Prostate gland (tissue), 2 donors: ENCODE data around the gene GALR1. TPM values are rescaled to one million over a fixed set of nuclear protein-coding genes. Genes with fewer than 3 reads are reported as not detected.

Source experiments
- DNase-seq: peaks from one replicate; pipeline ENCODE4 v3.0.0-alpha.2; 2019; ENCODE audit warnings: low spot score
- H3K27ac ChIP-seq, 2 donors: fragments of 200-600 bp; sonication (generic); 2 replicates each; pipeline ENCODE4 v1.5.1; 2017 to 2019
- H3K27me3 ChIP-seq: fragments of 200-600 bp; sonication (generic); replicated peaks from 2 replicates; pipeline ENCODE4 v1.5.1; 2019; ENCODE audit not compliant: insufficient read depth
- H3K36me3 ChIP-seq, 2 donors: fragments of 200-600 bp; sonication (generic); 1 replicate in 1 of 2; 2 replicates in 1 of 2; pipeline versions ENCODE4 v1.5.1 to v1.8.1; 2017 to 2019
- H3K4me1 ChIP-seq: fragments of 200-600 bp; sonication (generic); replicated peaks from 2 replicates; pipeline ENCODE4 v1.5.1; 2019
- H3K4me3 ChIP-seq, 2 donors: fragments of 200-600 bp; sonication (generic); 2 replicates each; pipeline ENCODE4 v1.5.1; 2017 to 2019
- H3K9me3 ChIP-seq: fragments of 200-600 bp; sonication (generic); 2 replicates; pipeline ENCODE4 v1.5.1; 2017
- POLR2A ChIP-seq: fragments of 450-650 bp; IDR thresholded peaks from one replicate; pipeline ENCODE4 v1.6.1; 2016; ENCODE audit warnings: antibody characterized with exemption, mild to moderate bottlenecking
- POLR2AphosphoS5 ChIP-seq: sonication (generic); formaldehyde crosslinking; IDR thresholded peaks from one replicate; pipeline ENCODE4 v1.6.1; 2017; ENCODE audit warnings: antibody characterized with exemption
- WGBS: methylation state at CpG from one replicate; pipeline ENCODE4 v1.1.5; 2018; 5-methylcytosine and 5-hydroxymethylcytosine counted together
- intact Hi-C: fragments of 100-400 bp; cut with DNase I; formaldehyde crosslinking; loops from one replicate; pipeline ENCODE4 v1.14.2; 2022
- total RNA-seq, 2 donors: library from RNA; depleted of rRNA; stranded (reverse); fragments of >200 nt; gene quantifications; one replicate each; pipeline ENCODE4 v1.1.0, GENCODE V29; 2016
- TF ChIP-seq, protein P1 (sequence below), 4 experiments: fragments of 200-600 bp in 2 of 4; fragments of 450-650 bp in 2 of 4; sonication (generic) in 2 of 4; IDR thresholded peaks; 1 replicate in 3 of 4; 2 replicates in 1 of 4; pipeline ENCODE4 v1.5.1; 2016 to 2019; ENCODE audit warnings: antibody characterized with exemption in 4 of 4, mild to moderate bottlenecking in 2 of 4, moderate library complexity in 2 of 4

Gene GALR1
- total RNA-seq, 2 donors from 2014 or later = 0.14 to 0.34 TPM

DNA sequence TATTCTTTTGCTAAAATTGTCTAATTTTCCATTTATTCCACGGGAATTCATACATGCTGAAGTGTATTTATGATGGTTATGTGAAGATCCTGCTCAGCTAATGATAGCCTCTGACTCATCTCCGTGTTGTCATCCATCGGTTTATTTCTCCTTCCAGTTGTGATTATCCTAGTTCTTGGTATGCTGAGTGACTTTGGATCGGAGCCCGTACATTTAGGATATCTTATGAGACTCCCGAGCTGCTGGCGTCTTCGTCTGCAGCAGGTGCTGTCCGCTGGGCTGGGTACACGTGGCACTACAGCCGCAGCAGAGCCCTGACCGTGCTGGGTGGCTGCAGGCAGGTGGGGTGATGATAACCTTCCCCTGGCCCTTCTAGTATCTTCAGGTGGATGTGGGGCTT lies 40.1 kb upstream of the GALR1 start:
- H3K36me3 ChIP-seq = no peaks in the 10 kb centered on the region
- intact Hi-C loops = loop anchor here (5.0 kb wide), 1 partner anchor 152 kb away; no protein-coding TSS in a partner anchor
- peaks cover 2% of the 10 kb centered on the region for H3K4me1 ChIP-seq
- H3K9me3 ChIP-seq = no peaks in the 10 kb centered on the region
- no peak for TF ChIP-seq POLR2A
- no peak for TF ChIP-seq POLR2AphosphoS5
- TF ChIP-seq, protein P1, sequence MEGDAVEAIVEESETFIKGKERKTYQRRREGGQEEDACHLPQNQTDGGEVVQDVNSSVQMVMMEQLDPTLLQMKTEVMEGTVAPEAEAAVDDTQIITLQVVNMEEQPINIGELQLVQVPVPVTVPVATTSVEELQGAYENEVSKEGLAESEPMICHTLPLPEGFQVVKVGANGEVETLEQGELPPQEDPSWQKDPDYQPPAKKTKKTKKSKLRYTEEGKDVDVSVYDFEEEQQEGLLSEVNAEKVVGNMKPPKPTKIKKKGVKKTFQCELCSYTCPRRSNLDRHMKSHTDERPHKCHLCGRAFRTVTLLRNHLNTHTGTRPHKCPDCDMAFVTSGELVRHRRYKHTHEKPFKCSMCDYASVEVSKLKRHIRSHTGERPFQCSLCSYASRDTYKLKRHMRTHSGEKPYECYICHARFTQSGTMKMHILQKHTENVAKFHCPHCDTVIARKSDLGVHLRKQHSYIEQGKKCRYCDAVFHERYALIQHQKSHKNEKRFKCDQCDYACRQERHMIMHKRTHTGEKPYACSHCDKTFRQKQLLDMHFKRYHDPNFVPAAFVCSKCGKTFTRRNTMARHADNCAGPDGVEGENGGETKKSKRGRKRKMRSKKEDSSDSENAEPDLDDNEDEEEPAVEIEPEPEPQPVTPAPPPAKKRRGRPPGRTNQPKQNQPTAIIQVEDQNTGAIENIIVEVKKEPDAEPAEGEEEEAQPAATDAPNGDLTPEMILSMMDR (IDR thresholded peaks at IDR 0.05) = no peak
- H3K27ac ChIP-seq = no peak overlapping the region
- no peak overlapping the region for H3K4me3 ChIP-seq
- DNase-seq = no peak
- WGBS = 96% methylated on average over 12 of the region's 12 CpGs
- H3K27me3 ChIP-seq = no peaks in the 10 kb centered on the region

DNA sequence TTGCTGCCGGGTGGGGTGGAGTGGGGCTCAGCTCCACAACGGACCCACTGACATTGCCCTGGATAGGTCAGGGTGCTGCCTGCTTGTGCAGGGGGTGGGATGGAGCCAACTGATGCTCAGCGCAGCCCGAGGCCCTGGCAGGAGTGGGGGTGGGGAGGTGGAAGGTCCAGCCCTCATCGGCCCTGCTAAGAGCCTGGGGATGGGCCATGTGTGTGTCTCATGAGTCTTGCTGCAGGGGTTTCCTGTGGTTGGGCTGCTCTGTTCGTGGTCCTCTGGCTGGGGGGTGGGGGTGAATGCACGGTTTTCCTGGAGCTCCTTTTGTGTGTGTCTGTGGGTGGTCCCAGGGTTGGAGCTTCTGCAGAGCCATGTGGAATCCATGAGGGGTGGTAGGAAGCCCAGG lies 39.4 kb upstream of the GALR1 start:
- TF ChIP-seq POLR2AphosphoS5 (no peak), POLR2A (no peak)
- TF ChIP-seq, protein P1 (IDR thresholded peaks at IDR 0.05) = no peak
- Histone ChIP-seq H3K36me3 (no peaks in the 10 kb centered on the region), H3K9me3 (no peaks in the 10 kb centered on the region), H3K4me3 (no peak overlapping the region), H3K27ac (no peak overlapping the region), H3K4me1 (peaks cover 2% of the 10 kb centered on the region), H3K27me3 (no peaks in the 10 kb centered on the region)
- DNase-seq = no peak
- intact Hi-C loops = loop anchor here (5.0 kb wide), 2 partner anchors 78 to 143 kb away; partner anchors contain the start of gene MBP
- 78% methylated on average over 6 of the region's 7 CpGs for WGBS

DNA sequence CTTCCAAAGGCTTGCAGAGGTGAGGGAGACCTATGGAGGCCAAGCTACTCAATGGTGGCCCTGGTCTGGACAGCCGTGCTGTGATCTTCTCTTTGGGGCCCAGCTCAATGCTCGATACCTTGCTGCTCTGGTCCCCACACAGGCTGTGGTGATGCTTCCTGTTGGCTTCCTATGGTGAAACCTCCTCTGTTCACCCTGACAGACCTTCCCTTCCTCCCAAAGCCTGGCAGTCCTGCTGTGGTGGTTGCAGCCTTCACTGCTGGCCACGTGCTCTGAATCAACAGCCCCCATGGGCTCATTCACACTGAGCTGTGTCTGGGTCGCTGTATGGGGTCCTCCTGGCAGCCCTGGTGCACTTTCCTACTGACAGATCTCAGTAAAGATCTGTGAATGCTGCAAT lies 31.0 kb upstream of the GALR1 start:
- 74% methylated on average over 4 of the region's 4 CpGs for WGBS
- H3K27ac ChIP-seq = no peak overlapping the region
- no peaks in the 10 kb centered on the region for H3K4me1 ChIP-seq
- no peaks in the 10 kb centered on the region for H3K36me3 ChIP-seq
- TF ChIP-seq POLR2AphosphoS5 = no peak
- TF ChIP-seq POLR2A = no peak
- TF ChIP-seq, protein P1 (IDR thresholded peaks at IDR 0.05) = no peak
- no peaks in the 10 kb centered on the region for H3K27me3 ChIP-seq
- intact Hi-C loops = no loop called here
- no peaks in the 10 kb centered on the region for H3K9me3 ChIP-seq
- no peak overlapping the region for H3K4me3 ChIP-seq
- DNase-seq = no peak

DNA sequence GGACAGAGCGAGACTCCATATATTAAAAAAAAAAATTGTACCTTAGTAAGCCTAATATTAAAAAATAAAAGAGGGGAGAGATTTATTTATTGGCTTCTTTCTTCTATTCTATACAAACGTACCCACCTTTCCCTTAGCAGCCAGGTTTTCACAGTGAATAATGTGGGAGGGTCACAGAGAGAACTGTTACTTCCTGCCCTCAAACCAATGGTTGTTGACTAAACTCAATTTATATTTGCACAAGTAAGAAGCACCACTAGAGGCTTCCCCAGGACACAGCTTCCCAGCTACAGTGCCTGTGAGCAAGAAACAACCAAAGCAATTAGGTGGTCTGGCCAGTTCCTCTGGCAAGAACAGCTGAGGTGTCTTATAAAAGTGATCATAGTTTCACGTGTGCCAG lies 28.9 kb upstream of the GALR1 start:
- TF ChIP-seq POLR2A = no peak
- TF ChIP-seq POLR2AphosphoS5 = no peak
- TF ChIP-seq, protein P1 (IDR thresholded peaks at IDR 0.05) = no peak
- H3K27me3 ChIP-seq = no peaks in the 10 kb centered on the region
- H3K9me3 ChIP-seq = no peaks in the 10 kb centered on the region
- 59% methylated on average over 3 of the region's 3 CpGs for WGBS
- no peak for DNase-seq
- intact Hi-C loops = no loop called here
- H3K4me1 ChIP-seq = no peaks in the 10 kb centered on the region
- no peak overlapping the region for H3K4me3 ChIP-seq
- no peak overlapping the region for H3K27ac ChIP-seq
- H3K36me3 ChIP-seq = no peaks in the 10 kb centered on the region

DNA sequence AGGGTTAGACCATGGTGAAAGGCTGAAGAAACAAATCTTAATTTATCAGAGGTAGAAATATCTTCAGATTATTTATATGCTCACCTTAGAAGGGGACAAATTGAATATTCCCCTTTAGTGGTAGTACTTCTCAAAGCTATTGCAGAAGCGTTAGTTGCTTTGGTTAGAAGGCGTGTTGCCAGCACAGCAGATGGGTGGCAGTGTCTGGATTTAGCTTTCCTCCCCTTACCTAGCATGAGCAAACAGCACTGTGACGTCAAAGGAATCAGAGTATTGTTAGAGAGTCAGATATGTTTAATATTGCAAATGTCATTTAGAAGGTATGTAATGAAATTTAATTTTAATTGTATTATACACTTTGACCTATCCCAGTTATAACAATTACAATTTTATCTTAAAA lies 27.2 kb upstream of the GALR1 start:
- Histone ChIP-seq H3K4me3 (no peak overlapping the region), H3K36me3 (no peaks in the 10 kb centered on the region), H3K4me1 (no peaks in the 10 kb centered on the region), H3K9me3 (no peaks in the 10 kb centered on the region), H3K27ac (no peak overlapping the region), H3K27me3 (no peaks in the 10 kb centered on the region)
- intact Hi-C loops = no loop called here
- WGBS = 61% methylated on average over 3 of the region's 3 CpGs
- DNase-seq = no peak
- TF ChIP-seq POLR2AphosphoS5 = no peak
- TF ChIP-seq POLR2A = no peak
- TF ChIP-seq, protein P1 (IDR thresholded peaks at IDR 0.05) = no peak
